Stimulated activated CD4-positive, alpha-beta T cell treated with anti-CD3 and anti-CD28 coated beads, Interleukin-4, amount 100 ng/mL, for 1 hour (primary cell): Measurements from ENCODE around the gene PDZD7.

ENCODE experiments used
- DNase-seq: peaks from one replicate; pipeline ENCODE4 v3.0.0-alpha.2; 2020

PDZD7 gene

DNA sequence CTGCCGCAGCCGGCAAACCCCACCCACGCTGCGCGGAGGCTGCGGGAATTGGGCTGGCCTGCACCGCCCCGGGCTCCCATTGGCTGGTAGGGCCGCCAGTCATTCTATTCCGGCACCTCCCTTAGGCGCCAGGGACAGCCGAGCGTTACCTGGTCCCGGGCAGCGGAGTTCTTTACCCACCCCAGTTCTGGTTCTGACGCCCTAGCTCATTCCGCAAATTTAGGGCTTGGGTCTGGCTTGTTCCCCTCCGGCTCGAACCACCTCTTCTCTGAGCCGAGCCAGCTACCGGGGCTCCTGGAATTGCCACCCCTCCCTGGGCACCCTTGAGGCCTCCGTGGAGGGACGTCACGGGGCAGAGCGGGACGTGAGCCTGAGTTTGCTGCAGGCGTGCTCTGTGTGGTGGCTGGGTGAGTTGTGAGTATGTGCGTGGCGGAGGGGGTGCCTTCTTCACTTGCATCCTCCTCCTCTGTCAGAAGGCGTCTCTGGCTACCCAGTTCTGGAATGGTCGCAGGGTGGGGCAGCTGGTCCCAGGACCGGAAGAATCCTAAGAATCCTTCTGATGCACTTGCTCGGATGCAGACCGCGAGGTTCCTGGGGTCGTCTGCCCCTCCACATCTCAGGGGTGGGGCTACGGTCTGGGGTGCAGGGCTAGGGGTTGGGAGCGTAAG, at the start of gene PDZD7, which contains the start of gene SFXN3:
Gene PDZD7, minus strand, starts transcription at position 2 of the 668 bp plus-strand sequence. CDS start 910 bp downstream, outside the sequence.
Gene SFXN3, plus strand, starts transcription at position 107 of the 668 bp plus-strand sequence. CDS start 3,461 bp downstream, outside the sequence.
- DNase-seq = peak; percentile 99

DNA sequence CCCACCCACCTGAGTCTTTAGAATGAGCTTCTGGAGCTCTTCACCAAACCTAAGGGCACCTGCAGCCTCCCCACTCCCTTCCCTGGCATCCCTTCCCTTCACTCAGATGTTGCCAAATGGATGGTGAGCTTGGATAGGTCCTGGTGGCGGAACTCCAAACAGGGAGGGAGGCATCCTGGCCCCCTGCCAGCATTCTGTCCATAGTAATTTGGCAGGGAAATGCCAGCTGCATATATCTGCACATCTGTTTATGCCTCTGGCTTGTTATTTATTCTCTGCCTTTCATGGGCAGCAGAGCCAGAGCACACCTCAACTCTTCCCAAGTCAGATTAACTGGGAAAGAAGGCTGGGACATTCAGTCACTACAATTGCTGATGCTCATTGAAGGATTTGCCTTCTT, 48.9 kb upstream of the PDZD7 start:
- DNase-seq = no peak

DNA sequence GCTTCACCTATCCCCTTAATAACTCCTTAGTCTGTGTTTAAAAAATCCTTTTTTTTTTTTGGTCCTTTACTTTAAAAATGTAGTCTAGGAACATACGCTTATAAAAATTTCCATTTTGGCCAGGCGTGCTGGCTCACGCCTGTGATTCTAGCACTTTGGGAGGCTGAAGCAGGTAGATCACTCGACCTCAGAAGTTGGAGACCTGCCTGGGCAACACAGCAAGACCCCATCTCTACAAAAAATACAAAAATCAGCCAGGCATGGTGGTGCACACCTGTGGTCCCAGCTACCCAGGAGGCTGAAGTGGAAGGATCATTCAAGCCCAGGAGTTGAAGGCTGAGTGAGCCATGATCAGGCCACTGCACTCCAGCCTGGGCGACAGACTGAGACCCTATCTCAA, 45.7 kb upstream of the PDZD7 start:
- DNase-seq = no peak

DNA sequence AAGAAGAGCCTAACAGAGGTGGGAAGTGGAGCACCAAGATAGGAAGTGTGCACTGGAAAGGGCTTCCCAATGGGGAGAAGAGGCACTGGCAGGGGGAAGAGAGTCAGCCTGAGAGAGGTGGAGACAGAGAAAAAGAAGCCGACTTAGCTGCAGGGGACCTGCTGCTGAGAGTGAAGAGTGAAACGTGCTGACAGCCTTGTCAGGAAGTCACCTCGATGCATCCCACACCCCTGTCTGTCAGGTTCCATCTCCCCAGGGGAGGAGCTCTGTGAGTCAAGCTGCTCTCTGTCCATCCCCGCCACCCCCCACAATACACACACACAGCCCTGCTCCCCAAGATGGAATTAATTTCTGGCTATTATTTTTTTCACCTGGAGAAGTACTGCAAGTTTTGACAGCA, 44.8 kb upstream of the PDZD7 start:
- DNase-seq = no peak

DNA sequence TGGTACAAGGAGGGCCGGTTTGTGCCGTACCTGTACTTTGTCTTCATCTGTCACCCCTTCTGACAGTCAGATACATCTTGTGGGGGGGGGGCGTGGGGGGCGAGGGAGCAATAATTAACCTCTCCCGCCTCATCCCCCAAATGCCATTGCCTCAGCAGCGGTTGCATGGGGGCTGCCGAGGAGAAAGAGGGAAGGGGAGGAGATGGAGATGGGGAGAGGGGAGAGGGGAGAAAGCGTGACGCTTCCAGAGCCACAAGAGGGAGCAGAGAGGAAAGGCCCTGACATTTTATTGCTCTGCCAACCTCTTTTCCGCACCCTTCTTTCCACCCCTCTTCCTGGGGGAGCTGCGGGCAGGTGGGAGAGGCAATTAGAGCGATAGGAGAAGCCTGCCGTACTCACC, 42.7 kb upstream of the PDZD7 start:
- DNase-seq = no peak

DNA sequence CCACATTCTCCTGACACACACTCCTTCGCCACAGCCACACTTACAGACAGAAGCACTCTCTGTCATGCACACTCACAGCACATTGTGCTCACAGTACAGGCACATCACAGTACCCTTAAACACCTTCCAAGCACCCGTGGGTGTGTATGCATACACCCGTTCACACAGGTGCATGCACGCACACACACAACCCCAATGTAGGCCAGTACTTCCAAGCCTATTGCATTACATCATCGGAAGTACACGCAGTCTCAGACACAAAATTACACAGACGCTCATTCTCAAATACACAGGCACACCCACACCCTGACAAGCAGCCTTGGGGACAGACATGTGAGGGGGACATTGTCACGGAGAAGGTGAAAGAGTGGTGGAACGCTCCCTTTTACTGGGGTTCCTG, 42.0 kb upstream of the PDZD7 start:
- no peak for DNase-seq

DNA sequence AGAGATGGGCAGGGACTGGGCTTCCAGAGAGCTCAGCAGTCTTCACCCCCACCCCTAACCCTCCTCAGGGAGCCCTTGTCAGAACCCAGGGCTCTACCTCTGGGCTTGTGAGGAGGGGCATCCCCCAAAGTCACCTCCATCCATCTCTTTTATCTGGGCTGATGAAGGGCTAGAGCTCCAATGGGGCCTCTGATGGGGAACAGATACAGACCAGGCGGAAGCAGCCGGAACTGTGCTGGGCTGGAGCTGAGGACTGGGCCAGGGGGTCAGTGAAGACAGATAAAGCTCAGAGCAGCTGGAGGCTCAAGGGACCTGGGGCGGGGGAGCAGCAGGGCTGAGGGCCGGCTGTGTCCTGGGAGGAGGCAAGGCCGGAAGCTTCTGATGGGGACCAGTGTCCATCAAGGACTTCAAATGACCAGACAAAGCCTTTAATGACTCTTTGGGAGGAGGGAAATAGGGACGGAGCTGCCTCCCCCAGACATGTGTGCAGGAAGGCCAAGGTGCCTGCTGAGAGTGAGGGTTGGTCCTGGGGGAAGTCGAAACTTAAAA, 41.0 kb upstream of the PDZD7 start:
- DNase-seq = no peak

DNA sequence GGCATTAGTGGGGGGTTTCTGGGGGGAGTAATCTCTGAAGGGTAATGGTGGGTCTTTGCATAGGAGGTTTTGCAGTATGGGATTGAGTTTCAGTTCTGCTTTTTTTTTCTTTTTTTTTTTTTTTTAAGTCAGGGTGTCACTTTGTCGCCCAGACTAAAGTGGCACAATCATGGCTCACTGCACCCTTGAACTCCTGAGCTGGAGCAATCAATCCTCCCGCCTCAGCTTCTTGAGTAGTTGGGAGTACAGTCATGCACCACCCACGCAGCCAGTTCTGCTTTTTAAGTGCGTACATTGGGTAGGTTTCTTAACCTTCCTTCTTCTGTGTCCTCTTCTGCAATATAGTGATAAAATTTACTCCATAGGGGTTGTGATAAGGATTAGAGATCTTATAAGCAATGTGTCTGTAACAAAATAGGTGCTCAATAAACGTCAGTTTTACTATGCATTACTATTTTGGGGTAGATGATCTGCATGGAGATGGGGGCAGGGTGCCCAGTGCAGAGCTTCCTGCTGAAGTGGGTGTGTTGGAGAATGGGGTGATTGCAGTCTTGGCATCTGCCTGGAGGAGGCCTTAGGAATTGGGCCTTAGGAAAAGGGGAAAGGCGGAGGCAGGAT, 40.4 kb upstream of the PDZD7 start:
- peak; percentile 29 for DNase-seq

DNA sequence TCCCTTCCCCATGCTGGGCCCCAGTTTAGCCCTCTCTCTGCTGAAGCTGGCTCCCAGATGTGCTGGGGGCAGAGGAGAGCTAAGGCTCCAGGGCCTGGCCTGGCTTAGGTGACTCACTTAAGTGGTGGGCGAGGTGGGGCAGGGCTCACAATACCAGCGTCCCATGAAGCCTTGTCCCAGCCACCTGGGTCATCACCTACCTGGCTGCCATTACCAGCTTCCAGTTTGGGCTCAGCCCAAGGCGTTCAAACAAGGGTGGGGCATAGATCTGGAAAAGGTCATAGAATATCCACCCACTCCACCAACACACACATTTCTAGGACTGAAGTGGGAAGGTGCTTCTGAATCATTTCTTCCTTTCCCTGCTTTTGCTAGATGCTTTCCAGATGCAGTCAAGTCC, 39.2 kb upstream of the PDZD7 start:
- no peak for DNase-seq

DNA sequence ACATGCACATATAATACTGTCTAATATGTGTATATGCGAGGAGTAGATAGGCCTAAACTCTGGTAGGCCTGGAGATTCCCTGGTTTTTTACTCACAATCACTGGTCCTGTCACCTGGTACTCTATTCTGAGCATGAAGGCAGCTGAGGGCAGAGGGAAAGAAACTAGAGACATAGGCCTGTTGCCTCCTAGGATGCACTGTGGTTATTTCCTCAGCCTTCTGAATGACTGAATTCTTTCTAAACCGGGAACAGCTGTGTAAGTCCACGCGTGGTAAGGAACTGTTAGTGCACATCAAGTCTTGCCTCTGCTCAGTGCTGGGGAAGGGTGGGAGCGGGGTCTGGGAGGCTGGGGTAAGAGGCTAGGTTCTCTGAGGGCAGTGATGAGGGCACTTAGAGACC, 38.5 kb upstream of the PDZD7 start:
- DNase-seq = no peak

DNA sequence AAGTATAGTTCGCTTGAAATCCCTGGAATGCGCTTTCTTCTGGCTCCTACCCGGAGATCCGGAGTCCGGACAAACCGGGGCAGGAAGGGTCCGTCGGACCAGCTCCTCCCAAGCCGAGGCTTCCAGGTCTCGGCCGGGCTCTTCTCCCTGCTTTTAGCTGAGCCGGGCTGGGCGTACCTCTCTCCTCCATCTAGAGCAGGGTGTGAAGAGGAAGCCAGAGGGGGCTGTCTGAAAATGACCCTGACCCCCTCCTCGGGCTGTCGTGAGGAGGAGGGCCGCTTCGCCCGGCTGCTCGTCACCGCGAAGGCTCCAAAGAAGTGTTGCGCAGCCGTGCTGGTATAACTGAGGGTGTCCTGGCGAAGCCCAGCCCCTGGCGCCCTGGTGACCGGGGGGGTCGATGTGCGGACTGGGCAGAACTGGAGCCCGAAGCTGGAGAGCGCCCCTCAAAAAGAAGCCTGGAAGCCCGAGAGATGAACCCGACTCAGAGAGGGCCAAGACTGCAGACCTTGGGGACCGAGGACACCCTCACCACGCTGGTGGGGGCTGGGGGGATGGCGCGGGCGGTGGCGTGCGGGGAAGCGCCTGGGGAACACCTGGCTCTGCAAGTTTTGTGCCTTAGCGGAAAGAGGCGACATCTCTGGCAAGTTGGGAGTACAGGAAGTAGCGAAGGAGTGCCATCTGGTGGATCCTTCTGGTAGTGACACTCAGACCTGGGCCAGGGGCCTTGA, 36.6 kb upstream of the PDZD7 start:
- DNase-seq = peak; percentile 73

DNA sequence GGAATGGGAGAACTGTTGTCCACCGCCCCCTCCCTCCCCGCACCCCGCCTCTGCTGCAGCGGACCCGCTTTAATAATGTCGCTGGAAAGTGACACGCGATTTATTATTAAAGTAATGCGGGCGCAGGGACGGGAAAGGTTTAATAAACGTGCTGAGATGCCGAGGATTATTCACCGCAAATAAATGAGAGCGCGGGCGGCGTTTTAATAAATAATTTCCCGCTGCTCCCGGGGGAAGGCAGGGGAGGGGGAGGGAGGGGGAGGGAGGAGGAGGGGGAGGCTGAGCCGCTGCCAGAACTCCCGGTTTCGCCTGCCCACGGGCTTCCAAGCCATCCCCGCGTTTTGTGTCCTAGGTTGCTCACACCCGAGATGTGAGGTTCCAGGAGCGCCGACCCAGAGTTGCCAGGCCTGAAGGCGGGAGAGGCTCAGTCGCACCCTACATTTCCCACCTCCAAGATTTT, 36.0 kb upstream of the PDZD7 start:
- DNase-seq = no peak

DNA sequence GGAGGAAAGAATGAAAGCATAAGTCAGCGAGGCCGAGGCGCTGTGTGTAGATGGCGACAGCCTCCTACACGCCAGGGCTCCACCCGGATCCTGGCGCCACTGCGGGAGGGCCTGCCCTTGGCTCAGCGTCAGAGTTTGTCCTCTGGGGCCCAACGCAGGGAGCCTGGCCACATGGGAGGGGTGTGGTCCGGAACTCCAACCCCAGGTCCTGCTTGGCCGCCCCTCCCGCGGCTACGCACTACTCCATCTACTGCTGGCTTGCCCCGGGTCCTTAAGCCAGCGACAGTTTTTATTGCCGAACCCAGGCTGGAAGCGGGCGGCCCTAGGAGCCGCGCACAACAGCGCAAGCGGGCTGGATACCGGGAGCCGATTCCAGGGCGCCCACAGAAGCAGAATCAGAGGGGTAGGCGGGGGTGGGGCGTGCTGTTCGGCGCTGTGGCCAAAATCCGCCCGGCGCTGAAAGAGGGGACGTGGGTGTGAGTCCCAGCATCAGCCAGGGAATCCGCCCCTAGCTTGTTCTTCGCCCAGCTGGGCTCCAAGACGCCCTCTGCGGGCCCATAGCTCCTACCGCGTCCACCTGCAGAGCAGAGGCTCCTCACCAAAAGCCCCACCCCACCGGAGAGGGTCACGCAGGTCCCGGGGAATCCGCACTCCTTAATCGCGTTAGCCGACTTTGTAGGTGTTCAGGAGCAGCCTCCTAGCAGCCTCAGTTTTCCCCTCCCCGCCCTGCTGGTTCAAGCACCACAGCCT, 35.4 kb upstream of the PDZD7 start:
- peak; percentile 47 for DNase-seq

DNA sequence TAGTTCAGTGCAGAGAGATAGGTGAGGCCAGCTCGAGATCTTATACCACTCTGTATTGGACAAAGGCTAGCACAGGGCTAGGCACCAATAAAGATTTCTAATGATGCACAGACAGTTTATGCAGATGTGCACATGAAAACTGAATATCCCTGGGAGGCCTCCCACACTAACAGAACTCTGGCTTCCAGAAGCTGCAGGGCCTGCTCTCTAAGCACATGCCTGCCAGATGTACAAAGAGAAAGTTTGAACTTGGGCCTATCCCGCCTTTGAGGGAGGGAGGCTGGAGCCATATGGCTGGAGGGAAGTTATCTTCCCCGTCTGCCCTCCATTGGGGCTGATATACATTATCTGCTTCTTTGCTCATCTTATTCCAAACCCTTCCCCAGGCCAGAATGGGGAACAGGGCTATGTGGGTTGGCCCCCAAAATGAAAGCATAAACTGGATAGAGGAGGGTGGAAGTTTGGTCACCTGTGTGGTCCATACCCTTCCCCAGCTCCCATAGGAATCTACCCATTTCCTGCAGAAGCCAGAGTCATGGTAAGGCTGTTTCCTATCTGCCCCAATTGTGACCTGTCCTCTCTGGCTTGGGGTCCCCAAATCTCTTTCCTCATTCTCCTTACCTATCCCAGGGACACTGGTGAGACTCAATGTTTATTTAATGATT, 34.7 kb upstream of the PDZD7 start:
- DNase-seq = no peak

DNA sequence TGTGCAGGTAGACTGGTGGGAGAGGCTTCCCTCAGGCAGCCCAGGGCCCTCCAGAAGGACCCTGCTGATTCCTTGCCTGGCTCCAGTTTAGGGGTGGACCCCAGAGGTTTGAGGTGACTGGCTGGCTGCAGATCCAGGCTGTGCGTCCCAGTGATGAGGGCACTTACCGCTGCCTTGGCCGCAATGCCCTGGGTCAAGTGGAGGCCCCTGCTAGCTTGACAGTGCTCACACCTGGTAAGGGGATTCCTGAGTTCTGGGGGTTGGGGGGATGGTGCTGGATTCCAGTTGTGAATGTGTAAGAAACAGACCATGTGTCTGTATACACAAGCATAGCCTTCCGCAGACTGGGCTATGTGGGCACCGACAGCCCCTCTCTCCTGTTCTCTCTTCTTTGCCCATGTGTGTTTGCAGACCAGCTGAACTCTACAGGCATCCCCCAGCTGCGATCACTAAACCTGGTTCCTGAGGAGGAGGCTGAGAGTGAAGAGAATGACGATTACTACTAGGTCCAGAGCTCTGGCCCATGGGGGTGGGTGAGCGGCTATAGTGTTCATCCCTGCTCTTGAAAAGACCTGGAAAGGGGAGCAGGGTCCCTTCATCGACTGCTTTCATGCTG, 33.6 kb upstream of the PDZD7 start:
- no peak for DNase-seq

DNA sequence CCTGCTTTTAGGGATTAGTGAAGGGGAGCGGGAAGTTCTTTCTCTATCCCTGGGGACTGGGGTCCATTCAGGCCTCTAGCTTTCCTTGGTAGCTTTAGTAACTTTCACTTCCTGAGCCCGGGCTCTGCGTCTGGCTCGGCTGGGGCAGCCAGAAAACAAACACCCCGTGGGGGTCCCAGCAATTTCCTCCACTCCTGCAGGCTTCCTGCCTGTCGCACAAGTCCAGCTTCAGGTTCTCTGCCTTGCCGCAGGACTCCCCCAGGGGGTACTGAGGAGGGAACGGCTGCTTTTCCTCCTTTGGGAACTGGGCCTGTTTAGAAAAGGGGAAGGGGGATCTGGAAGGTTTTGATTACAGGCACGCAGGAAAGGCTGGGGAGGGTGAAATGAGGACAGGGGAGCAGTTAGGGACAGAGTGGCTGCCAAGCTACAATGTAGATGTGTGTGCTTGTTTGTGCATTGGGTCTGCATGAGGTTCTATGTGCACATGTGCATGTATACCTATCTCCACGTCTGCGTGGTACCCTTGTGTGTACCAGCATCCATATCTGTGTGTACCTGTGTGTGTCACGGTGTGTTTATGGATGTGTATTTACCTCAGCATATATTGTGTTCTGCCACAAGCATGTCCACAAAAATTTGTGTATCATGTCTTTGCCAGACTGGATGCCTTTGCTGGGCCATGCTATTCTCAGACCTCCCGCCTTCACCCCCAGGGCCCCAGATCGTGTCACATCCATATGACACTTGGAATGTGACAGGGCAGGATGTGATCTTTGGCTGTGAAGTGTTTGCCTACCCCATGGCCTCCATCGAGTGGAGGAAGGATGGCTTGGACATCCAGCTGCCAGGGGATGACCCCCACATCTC, 32.9 kb upstream of the PDZD7 start:
- DNase-seq = no peak

DNA sequence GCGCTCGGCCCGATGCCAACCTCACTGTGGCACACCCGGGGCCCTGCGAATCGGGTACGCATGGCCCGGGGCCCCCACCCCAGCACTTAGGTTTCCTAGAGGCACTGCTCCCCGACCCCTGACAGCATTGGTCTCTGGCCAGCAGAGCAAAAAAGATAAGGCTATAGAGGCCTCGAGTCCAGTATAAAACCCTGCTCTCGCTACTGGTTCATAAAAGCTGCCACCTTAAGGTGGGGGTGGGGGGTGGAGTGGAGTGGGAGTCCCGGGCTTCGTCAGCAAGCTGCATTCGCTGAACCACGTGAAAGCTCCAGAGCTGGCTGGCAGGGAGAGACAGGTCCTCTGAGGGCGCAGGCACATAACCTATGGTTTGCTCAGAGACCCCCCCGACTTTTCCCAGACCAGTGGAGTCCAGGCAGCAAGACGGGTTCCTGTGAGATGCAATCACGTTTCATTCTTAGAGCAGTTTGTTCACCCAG, 32.2 kb upstream of the PDZD7 start:
- peak; percentile 10 for DNase-seq

DNA sequence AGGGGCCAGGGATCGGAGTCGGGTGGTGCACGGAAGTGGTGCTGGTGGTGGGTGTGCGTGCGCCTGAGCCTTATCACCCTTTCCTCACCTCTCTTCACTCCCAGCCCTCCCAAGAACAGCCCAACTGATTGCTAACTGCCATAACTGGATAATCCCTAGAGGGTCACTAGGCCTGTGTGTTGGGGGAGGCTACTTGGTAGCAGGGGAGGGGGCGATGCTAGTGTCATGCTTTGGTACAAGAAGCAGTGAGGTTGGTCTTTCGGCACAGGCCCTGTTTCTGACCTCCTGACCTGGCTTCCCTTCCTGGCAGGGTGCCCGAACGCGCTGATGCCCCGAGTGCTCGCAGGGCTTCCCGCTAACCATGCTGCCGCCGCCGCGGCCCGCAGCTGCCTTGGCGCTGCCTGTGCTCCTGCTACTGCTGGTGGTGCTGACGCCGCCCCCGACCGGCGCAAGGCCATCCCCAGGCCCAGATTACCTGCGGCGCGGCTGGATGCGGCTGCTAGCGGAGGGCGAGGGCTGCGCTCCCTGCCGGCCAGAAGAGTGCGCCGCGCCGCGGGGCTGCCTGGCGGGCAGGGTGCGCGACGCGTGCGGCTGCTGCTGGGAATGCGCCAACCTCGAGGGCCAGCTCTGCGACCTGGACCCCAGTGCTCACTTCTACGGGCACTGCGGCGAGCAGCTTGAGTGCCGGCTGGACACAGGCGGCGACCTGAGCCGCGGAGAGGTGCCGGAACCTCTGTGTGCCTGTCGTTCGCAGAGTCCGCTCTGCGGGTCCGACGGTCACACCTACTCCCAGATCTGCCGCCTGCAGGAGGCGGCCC, 31.5 kb upstream of the PDZD7 start:
- peak; percentile 66 for DNase-seq

DNA sequence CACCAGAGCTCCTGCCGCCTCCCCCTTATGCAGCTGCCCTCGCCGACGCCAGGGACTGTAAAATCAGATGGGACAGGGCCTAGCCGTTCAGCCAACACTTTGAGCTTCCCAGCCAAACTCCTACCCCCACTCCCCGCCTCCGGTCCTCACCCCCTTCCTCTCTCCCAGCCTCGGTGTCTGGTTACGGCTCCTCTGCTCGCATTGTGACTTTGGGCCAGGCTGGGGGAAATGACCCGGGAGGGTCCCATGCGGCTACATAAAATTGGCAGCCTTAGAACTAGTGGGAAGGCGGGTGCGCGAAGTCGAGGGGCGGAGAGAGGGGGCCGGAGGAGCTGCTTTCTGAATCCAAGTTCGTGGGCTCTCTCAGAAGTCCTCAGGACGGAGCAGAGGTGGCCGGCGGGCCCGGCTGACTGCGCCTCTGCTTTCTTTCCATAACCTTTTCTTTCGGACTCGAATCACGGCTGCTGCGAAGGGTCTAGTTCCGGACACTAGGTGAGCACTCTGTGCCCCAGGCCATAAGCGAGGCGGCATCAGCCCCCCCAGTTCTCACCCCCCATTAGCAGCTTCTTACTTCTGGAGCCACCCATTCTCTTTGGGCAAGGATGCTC, 30.8 kb upstream of the PDZD7 start, which contains the start of gene KAZALD1:
Gene KAZALD1, plus strand, starts transcription at position 366 of the 608 bp plus-strand sequence. CDS start 604 bp downstream, outside the sequence.
- no peak for DNase-seq
